ENCODE measurements around the gene NCOA1. TPM values are rescaled to one million over a fixed set of nuclear protein-coding genes. Genes with fewer than 3 reads are reported as not detected.

The NCOA1 gene
- total and polyA plus RNA-seq, 2 experiments from 2014 or later, result 32.5 to 51.7 TPM

DNA sequence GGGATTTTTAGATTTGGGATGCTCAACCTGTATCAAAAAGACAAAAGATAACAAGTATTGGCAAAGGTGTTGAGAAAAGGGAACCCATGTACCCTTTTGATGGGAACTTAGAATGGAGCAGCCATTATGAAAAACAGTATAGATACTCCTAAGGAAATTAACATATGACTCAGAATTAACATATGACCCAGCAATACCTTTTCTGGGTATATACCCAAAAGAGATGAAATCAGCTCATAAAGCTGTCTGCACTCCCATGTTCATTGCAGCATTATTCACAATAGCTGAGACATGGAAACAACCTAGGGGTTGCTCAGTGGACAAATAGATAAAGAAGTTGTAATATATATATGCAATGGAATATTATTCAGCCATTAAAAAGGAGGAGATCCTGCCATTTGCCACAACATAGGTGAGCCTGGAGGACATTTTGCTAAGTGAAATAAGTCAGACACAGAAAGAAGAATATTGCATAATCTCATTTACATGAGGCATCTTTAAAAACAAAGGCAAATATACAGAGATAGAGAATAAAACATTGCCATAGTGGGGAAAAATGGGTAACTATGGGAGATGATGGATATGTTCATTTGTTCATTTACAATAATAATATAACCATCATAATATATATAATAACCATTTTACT is 160.1 kb downstream of the NCOA1 start:
- Histone ChIP-seq H3K79me2 (no peaks in the 10 kb centered on the region), H3K36me3 (replicated peaks; ENCODE audit: insufficient read depth, low read depth) (no peaks in the 10 kb centered on the region), H4K20me1 (ENCODE audit: insufficient read depth, poor library complexity, severe bottlenecking) (no peaks in the 10 kb centered on the region), H3K27me3 (no peaks in the 10 kb centered on the region), H3K4me3 (no peak overlapping the region), H3K9me3 (ENCODE audit: low read depth) (no peaks in the 10 kb centered on the region), H3K4me1 (ENCODE audit: insufficient read depth) (no peaks in the 10 kb centered on the region), H3K9me2 (replicated peaks; ENCODE audit: insufficient read depth) (no peaks in the 10 kb centered on the region), H3K27ac (no peak overlapping the region), H3K4me2 (no peak overlapping the region), H2AFZ (no peak overlapping the region)
- no peak for DNase-seq (ENCODE audit: low spot score)
- TF ChIP-seq EZH2 (IDR thresholded peaks at IDR 0.05; ENCODE audit: borderline replicate concordance) (no peak), EZH2phosphoT487 (IDR thresholded peaks at IDR 0.05; ENCODE audit: low read depth, severe bottlenecking, unreplicated experiment) (no peak)
- TF ChIP-seq, protein P1, sequence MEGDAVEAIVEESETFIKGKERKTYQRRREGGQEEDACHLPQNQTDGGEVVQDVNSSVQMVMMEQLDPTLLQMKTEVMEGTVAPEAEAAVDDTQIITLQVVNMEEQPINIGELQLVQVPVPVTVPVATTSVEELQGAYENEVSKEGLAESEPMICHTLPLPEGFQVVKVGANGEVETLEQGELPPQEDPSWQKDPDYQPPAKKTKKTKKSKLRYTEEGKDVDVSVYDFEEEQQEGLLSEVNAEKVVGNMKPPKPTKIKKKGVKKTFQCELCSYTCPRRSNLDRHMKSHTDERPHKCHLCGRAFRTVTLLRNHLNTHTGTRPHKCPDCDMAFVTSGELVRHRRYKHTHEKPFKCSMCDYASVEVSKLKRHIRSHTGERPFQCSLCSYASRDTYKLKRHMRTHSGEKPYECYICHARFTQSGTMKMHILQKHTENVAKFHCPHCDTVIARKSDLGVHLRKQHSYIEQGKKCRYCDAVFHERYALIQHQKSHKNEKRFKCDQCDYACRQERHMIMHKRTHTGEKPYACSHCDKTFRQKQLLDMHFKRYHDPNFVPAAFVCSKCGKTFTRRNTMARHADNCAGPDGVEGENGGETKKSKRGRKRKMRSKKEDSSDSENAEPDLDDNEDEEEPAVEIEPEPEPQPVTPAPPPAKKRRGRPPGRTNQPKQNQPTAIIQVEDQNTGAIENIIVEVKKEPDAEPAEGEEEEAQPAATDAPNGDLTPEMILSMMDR (IDR thresholded peaks at IDR 0.05; ENCODE audit: poor library complexity), result no peak

DNA sequence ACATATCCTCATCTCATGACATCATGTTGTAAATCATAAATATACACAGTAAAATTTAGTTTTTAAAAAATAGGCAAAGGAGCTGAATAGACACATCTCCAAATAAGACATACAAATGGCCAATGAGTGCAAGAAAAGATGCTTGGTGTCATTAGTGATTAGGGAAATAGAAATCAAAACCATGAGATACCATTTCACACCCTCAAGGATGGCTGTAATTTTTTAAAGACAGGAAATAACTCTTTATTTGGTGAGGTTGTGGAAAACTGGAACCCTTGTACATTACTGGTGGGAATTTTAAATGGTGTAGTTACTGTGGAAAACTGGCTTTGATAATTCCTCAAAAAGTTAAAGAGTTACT is 160.6 kb downstream of the NCOA1 start:
- no peaks in the 10 kb centered on the region for H4K20me1 ChIP-seq (ENCODE audit: insufficient read depth, poor library complexity, severe bottlenecking)
- peaks cover 1% of the 10 kb centered on the region for H3K79me2 ChIP-seq
- H2AFZ ChIP-seq, result no peak overlapping the region
- no peaks in the 10 kb centered on the region for H3K27me3 ChIP-seq
- no peaks in the 10 kb centered on the region for H3K9me2 ChIP-seq (replicated peaks; ENCODE audit: insufficient read depth)
- no peak overlapping the region for H3K4me3 ChIP-seq
- H3K9me3 ChIP-seq (ENCODE audit: low read depth), result no peaks in the 10 kb centered on the region
- no peaks in the 10 kb centered on the region for H3K4me1 ChIP-seq (ENCODE audit: insufficient read depth)
- H3K27ac ChIP-seq, result no peak overlapping the region
- no peak overlapping the region for H3K4me2 ChIP-seq
- no peaks in the 10 kb centered on the region for H3K36me3 ChIP-seq (replicated peaks; ENCODE audit: insufficient read depth, low read depth)
- TF ChIP-seq EZH2 (IDR thresholded peaks at IDR 0.05; ENCODE audit: borderline replicate concordance) (no peak), EZH2phosphoT487 (IDR thresholded peaks at IDR 0.05; ENCODE audit: low read depth, severe bottlenecking, unreplicated experiment) (no peak)
- TF ChIP-seq, protein P1 (IDR thresholded peaks at IDR 0.05; ENCODE audit: poor library complexity), result no peak
- no peak for DNase-seq (ENCODE audit: low spot score)

DNA sequence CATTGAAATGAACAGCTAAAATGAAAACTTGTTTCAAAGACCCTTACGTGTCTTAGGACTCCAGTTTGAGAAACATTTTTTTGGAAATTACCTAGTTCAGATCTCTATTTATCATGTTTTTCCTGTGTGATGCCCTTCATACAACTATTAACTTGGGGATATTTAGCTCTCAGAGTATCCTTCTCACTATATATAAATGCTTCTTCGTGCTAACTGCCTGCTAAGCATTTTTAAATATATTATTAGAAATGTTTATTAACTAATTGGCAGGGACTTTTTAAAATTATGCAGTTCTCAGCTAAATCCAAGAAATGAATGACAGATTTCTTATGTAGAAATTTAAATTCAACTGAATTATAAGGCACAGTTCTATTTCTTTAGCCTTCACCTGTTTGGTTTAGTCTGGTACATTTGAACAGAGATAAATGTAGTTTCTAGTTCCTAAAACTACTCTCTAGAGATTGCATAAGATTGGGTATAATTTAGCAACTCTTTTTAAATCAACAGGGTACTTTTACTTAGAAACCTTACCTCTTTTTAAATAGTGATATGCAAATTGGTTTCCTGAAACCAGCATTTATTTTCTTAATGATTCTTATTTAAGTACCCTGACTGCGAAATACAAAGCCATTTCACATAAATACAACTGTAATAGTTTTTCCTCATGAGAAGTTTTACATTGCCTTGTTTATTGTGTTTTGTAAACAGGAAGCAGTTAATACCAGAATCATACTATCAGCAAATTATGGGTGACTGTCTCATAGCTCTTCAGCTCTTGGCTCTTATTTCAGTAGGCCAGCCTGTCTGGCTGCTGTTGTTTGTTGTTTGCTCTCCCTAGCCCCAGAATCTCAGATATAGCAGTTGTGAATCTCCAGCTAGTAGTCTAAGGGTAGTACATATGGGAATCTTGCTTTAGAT is 161.5 kb downstream of the NCOA1 start:
- no peaks in the 10 kb centered on the region for H3K36me3 ChIP-seq (replicated peaks; ENCODE audit: insufficient read depth, low read depth)
- H3K27me3 ChIP-seq, result no peaks in the 10 kb centered on the region
- H3K9me3 ChIP-seq (ENCODE audit: low read depth), result no peaks in the 10 kb centered on the region
- H3K27ac ChIP-seq, result no peak overlapping the region
- TF ChIP-seq, protein P1 (IDR thresholded peaks at IDR 0.05; ENCODE audit: poor library complexity), result no peak
- TF ChIP-seq EZH2 (IDR thresholded peaks at IDR 0.05; ENCODE audit: borderline replicate concordance) (no peak), EZH2phosphoT487 (IDR thresholded peaks at IDR 0.05; ENCODE audit: low read depth, severe bottlenecking, unreplicated experiment) (no peak)
- H4K20me1 ChIP-seq (ENCODE audit: insufficient read depth, poor library complexity, severe bottlenecking), result peaks cover 4% of the 10 kb centered on the region
- H2AFZ ChIP-seq, result no peak overlapping the region
- H3K4me2 ChIP-seq, result no peak overlapping the region
- 83% methylated on average over 3 of the region's 3 CpGs for WGBS (ENCODE audit: low lambda C conversion rate, missing lambda C conversion rate)
- no peak overlapping the region for H3K4me3 ChIP-seq
- no peak for DNase-seq (ENCODE audit: low spot score)
- H3K9me2 ChIP-seq (replicated peaks; ENCODE audit: insufficient read depth), result no peaks in the 10 kb centered on the region
- H3K4me1 ChIP-seq (ENCODE audit: insufficient read depth), result no peaks in the 10 kb centered on the region
- peaks cover 5% of the 10 kb centered on the region for H3K79me2 ChIP-seq
